IPS-18a (cell line): ENCODE results near the gene AIMP2.

ENCODE experiments used
- H3K27ac ChIP-seq: one replicate; pipeline ENCODE4 v1.5.1; 2013; ENCODE audit warnings: low read length
- H3K27me3 ChIP-seq: one replicate; pipeline ENCODE4 v1.6.1; 2013; ENCODE audit warnings: mild to moderate bottlenecking, low read length; ENCODE audit not compliant: control insufficient read depth, insufficient read depth
- H3K36me3 ChIP-seq: one replicate; pipeline ENCODE4 v1.6.1; 2013; ENCODE audit warnings: low read depth, low read length; ENCODE audit not compliant: control insufficient read depth
- H3K4me1 ChIP-seq: one replicate; pipeline ENCODE4 v1.6.1; 2013; ENCODE audit warnings: low read depth, low read length; ENCODE audit not compliant: control insufficient read depth
- H3K4me3 ChIP-seq: one replicate; pipeline ENCODE4 v1.5.1; 2013; ENCODE audit warnings: low read length
- H3K9ac ChIP-seq: one replicate; pipeline ENCODE4 v1.6.1; 2013; ENCODE audit warnings: mild to moderate bottlenecking, low read length, moderate library complexity
- H3K9me3 ChIP-seq: one replicate; pipeline ENCODE4 v1.6.1; 2013; ENCODE audit warnings: low read depth, low read length; ENCODE audit not compliant: control insufficient read depth

The AIMP2 gene

DNA sequence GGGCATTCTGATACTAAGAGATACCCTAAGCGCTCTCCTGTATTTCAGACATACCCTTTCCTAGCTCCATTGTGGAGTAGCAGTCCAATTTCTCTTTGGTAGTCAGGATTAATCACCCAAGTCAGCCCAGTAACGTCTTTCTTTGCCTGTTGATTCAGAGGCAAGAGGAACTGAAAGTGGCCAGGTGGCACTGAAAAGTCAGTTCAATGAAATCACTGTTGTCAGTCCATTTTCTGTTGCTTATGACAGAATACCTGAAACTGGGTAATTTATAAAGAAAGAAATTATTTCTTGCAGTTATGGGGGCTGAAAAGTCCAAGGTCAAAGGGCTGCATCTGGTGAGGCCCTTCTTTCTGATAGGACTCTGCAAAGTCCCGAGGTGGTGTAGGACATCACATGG, 62.3 kb downstream of the AIMP2 start:
- no peak overlapping the region for H3K27ac ChIP-seq

More for the DNA sequence above, 62.3 kb downstream of the AIMP2 start:
- Histone ChIP-seq H3K27me3 (no peaks in the 10 kb centered on the region), H3K4me3 (no peak overlapping the region), H3K9me3 (no peaks in the 10 kb centered on the region), H3K9ac (no peak overlapping the region), H3K36me3 (no peaks in the 10 kb centered on the region), H3K4me1 (no peaks in the 10 kb centered on the region)
